GM18861 (cell line): ENCODE results near the gene CCL18.
"Not testable (repeated sequence)": the region's sequence is repeated elsewhere in the genome, so short reads cannot be mapped to it uniquely, and the experiment has no call there.

Source experiments
- ATAC-seq: cut with Tn5 transposase; IDR thresholded peaks from one replicate; pipeline ENCODE4 v1.9.1; 2021; ENCODE audit not compliant: unreplicated experiment

CCL18 gene

DNA sequence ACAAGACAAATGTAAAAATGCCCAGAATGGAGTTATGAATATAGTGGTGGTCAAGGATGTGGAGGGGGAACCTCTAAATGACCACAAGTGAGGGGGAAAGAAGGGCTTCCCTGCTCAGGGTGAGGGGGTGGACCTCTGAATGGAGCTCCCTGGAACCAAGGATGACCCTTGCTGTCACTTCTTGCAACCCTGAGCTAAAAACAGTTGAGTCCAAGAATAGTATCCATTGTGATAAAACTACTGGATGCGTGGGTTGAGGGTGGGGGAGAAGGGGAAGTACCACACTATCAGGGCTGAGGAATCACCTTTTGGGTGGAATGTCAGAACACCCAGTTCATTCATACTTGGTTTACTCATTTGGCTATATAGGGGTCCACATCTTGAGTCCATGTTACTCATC is 34.9 kb downstream of the CCL18 start:
- not testable (repeated sequence) for ATAC-seq

DNA sequence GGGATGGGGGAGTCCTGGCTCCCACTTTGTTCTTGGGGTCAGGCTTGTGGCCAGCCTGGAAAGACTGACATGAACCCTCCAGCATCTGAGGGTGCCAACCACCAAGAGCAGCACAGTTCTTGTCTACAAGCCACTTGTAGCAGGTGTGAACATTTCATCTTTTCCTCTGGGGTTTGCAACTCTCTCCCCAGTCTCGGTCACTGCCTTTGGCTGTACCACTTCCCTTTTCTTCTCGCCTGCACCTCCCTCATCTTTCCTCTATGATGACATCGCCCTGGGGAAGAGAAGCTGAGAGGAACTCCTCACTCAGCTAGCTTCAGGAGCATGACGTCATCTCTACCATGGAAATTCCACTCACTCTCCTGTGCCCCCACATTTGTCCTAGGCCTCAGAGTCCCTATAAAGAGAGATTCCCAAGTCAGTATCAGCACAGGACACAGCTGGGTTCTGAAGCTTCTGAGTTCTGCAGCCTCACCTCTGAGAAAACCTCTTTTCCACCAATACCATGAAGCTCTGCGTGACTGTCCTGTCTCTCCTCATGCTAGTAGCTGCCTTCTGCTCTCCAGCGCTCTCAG is 39.4 kb downstream of the CCL18 start, which contains the start of gene CCL4:
TSS of gene CCL4 (plus strand) at position 427 of the 575 bp plus-strand sequence. CDS start at position 506, 79 bp downstream.
- ATAC-seq = peak; percentile 66

DNA sequence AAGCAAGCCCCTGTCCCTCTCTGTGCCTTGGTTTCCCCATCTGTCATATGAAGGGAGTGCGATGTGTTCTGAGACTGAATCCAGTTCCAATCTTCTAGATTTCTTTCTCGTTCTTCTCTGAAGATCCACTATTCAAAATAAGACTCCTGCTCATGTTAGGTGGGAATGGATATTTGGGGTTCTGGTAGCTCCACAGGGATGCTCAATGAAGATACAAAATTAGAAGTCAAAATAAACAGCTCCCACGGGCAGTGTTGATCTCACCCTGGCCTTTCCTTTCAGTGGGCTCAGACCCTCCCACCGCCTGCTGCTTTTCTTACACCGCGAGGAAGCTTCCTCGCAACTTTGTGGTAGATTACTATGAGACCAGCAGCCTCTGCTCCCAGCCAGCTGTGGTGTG is 40.2 kb downstream of the CCL18 start:
- ATAC-seq = not testable (repeated sequence)

DNA sequence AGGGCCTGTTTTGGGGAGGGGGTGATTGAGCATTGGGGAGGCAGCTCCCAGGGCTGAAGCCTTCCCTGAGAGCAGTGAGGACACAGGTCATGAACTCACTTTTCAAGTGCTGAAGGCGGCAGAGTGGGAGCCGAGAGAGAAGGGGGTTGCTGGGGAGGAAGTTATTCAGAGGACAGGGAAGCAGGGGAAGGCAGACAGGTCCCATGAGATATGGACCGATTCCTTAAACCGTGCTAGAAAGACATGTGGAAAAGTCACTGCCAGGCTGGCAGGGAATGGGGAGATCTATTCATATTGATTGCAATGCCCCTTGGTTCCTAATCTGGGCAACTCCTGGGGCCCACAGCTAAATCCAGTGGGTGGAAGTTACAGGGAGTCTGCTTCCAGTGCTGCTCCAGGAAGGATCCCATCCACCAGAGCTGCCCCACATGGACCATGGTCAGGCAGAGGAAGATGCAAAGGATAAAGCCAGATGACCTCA is 40.7 kb downstream of the CCL18 start:
- ATAC-seq = no peak

DNA sequence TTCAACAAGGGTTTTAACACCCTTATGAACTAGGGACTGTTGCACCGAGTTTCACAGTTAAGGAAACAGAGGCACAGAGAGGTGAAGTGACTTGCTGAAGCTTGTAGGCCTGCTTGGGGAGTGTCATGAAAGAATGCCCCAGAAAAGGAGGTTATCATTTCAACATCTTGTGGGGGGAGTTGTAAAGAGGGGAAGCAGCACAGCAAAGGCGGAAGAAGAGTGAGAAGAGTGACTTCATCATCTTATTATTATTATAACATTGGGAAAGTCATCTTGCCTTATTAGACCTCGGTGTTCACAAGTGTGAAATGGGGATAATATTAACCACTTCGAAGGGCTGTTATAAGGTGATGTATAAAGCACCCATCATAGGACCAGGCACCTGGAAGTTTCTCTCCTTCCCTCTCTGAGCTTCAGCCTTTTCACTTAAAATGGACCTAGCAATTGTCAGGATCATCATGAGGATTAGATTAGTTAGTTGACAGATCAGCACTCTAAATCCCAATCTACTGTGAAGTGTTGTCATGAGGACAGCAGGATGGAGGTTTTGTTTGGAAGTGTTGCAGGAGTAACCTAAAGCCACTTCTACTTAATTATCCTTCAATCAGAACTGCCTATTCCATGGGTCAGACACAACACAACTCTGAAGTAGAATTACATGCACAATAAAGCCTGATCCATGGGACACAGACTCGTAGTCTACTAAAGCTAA is 41.9 kb downstream of the CCL18 start:
- ATAC-seq = no peak

DNA sequence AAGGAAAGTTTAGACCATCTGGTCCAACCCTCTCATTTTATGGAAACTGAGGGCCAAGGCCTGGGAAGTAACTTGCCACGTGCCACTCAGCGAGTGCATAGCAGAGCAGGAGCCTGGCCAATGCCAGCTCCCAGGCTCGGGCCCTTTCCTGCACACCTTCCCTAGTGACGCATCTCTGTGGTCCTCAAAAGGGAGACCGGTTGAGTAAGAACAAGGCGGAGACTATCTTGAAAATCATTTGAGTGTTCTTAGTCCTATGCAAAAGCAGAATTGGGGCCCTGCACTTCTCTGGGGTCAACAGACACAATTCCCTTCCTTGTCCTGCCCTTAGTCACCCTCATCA is 42.4 kb downstream of the CCL18 start:
- no peak for ATAC-seq

DNA sequence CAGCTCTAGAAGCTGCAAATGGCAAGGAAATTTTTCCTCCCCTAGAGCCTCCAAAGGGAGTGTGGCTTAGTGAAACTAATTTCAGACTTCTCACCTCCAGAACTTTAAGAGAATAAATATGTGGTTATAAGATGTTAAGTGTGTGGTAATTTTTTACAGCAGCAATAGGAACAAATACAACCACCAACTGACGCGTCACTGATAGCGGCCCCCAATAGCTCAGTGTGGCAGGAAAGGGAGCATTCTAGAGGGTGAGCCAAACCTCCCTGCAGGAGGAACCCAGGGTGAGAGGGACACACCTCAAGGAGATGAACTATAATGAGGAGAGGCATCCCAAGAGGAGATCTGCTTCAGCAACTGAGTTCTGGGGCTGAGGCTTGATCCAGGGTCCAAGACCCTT is 43.6 kb downstream of the CCL18 start:
- no peak for ATAC-seq

DNA sequence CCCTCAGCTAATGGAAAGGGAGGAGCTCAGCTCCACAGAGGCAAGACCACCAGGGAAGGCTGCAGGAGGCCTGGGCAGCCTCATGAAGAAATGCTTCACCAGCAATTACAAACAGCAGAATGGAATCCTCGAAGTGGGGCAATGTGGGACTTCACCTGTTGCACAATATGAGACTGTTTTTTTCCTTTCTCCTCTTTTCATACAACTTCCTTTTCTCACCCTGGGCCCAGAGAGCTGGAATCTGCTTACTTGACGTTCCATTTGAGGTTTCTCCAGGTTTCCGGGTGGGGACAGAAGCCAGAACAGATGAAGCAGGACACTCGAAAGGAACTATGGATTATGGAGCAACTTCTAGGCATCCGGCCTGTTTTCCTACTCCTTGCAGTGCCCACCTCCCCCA is 44.2 kb downstream of the CCL18 start:
- ATAC-seq = not testable (repeated sequence)

DNA sequence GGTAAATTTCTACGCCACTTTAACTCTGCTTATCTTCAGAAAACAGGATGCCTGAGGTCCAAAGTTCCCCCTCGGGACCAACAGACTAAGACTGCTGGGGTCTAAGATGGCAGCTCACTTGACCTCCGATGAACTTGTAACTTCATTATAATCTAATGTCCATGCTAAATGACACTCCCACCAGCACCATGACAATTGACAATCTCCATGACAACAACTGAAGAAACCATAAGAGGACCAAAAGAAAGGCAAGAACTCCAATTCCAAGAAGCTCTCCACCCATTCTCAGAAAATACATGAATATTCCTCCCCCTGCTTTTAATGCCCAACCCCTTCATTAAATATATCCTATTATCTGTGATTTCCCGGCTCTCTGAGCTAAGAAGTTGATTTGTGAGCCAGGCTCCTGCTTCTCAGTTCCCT is 47.0 kb downstream of the CCL18 start:
- no peak for ATAC-seq

DNA sequence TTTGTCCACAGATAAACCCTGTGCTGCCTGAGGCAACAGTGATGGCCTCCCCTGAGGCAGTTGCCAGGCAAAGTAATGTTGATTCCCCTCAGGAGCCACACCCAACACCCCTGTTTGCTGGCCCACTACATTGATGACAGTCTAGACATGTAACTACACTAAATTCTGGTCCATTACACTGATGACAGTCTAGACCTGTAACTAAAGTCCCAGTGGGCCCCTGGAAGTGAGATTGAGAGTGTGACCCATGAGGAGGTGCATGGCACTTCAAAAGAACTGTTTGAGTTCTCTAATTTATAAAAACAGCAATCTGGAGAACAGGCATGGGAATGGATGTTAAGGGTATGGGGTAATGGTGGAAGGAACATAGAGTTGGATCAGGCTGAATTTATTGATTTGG is 48.5 kb downstream of the CCL18 start:
- no peak for ATAC-seq

DNA sequence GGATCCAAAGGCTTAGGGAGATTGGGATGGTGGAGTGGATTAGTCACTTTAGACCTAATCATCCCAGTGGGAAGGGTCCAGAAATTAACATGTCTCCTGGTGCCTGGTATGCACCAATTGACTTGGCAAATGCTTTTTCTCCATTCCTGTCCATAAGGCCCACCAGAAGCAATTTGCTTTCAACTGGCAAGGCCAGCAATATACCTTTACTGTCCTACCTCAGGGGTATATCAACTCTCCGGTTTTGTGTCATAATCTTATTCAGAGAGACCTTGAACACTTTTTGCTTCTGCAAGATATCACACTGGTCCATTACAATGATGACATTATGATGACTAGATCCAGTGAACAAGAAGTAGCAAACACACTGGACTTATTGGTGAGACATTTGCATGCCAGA is 49.1 kb downstream of the CCL18 start:
- ATAC-seq = not testable (repeated sequence)

DNA sequence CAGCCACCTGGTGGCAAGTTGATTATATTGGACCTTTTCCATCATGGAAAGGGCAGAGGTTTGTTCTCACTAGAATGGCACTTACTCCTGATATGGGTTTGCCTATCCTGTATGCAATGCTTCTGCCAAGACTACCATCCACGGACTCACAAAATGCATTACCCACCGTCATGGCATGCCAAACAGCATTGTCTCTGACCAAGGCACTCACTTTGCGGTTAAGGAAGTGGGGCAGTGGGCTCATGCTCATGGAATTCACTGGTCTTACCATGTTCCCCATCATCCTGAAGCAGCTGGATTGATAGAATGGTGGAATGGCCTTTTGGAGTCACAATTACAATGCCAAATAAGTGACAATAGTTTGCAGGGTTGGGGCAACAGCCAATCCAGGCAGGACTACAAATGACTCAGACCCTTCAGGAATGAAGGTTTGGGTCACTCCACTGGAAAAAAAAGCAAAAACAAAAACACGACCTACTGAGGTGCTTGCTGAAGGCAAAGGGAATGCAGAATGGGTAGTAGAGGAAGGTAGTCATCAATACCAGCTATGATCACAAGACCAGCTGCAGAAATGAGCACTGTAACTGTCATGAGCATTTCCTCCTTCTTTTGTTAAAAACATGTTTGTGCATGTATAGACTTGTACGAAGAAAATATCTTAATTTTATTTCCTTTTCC is 51.0 kb downstream of the CCL18 start:
- not testable (repeated sequence) for ATAC-seq

DNA sequence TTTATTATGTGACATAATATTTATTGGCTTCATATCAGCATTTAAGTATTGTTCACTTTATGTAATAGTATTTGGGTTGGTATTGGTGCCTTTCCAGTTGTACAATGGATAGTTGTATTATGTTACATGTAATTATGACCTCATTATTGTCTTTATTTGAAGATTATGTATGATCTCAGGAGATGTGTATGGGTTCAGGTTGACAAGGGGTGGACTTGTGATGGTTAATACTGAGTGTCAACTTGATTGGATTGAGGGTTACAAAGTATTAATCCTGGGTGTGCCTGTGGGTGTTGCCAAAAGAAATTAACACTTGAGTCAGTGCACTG is 51.5 kb downstream of the CCL18 start:
- not testable (repeated sequence) for ATAC-seq

DNA sequence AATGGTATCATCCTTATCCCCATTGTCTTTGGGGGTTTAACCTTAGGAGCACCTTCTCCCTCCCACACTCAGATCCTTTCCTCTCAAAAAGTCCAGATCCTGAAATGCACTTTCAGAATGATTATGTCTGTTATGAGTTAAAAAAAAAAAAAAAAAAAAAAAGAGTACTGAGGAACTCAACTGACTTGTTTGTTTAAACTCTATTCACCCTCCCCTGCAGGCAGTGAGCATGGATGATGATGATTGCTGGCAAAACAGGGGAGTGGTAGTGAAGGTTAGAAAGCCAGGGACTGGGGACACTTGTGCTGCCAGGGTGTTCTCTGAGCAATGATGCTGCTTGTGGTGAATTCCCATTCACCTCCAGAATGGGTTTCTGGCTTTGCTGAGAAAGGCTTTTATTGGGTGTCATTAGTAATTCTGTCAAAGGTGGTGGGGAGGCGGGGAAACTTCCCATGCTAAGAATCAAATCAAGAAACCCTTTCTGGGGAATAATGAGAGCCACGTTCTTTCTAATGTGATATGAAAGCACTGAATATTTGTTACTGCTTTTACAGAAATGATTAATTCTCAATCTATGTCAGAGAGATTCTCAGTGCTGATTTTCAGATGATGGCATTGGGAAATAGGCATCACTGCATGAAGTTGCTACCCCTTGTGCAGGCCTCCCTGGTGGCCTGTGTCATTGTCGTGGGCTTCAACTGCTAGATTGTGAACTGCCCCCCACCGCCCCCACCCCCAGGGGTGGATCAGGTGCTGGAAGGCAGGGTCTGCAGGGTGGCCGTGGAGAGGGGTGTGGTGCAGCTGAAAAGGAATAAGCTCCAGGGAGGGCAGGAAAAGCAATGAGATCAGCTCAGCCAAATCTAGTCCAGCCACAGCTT is 53.7 kb downstream of the CCL18 start:
- peak; percentile 38 for ATAC-seq

DNA sequence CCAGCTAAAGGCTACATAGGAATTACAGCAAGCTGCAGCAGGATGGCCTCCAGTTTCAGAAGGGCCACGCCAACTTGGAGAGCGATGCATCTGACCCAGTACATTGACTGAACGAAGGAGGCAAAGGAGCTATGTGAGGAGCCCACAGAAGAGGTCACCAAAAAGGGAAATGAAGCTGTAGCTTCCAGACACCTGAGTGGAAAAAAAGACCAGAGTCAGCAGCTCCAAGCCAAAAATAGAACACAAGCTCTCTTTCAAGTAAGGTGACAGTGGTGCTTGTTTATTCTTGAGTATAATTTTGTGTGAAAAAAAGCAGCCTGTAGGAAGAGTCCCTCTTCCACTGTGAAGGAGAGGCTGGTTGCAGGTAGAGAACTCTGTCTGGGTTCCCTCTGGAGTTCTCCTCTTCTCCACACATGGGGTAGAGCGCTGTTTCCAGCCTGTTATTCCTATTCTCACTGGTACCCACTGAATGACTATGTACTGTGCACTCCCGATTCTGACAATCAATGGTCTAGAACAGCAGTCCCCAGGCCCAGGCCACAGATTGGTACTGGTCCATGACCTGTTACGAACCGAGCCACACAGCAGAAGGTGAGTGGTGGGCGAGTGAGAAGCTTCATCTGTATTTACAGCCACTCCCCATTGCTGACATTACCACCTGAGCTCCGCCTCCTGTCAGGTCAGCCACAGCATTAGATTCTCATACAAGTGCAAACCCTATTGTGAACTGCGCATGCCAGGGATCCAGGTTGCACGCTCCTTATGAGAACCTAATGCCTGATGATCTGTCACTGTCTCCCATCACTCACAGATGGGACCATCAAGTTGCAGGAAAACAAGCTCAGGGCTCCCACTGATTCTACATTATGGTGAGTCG is 54.6 kb downstream of the CCL18 start:
- ATAC-seq = no peak

DNA sequence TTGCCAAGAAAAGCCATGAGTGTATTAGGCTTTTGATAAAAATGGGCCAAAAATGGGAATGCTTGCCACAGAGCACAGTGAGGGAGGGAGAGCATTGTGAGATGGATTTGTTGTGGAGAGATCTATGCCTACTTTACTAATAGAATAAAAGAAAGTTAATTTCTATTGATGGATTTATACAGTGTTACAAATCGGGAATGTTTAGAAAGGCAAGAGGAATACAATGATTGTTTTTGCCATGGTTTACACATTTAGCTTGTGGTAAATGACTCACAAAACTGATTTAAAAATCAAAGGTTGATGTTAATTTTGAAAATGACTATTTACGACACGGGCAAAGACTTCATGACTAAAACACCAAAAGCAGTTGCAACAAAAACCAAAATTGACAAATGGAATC is 56.1 kb downstream of the CCL18 start:
- ATAC-seq = no peak

DNA sequence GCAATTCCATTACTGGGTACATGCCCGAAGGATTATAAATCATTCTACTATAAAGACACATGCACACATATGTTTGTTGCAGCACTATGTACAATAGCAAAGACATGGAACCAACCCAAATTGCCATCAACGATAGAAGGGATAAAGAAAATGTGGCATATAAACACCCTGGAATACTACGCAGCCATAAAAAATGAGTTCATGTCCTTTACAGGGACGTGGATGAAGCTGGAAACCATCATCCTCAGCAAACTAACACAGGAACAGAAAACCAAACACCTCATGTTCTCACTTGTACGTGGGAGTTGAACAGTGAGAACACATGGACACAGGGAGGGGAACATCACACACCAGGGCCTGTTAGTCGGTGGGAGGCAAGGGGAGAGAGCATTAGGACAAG is 57.0 kb downstream of the CCL18 start:
- ATAC-seq = not testable (repeated sequence)
